AG04450 (cell line): ENCODE results near the gene UCN2. TPM values are rescaled to one million over a fixed set of nuclear protein-coding genes. Genes with fewer than 3 reads are reported as not detected.

Source experiments
- CTCF ChIA-PET: fragments of 300-600, 350-600 bp; formaldehyde crosslinking; extraction: SDS; loops from one replicate; lab custom pipeline; 2022; ENCODE audit warnings: antibody characterized with exemption, inconsistent platforms; lab: Charles Lee
- POLR2A ChIA-PET: fragments of 350-600 bp; formaldehyde crosslinking; extraction: SDS; loops from one replicate; lab custom pipeline; 2021; ENCODE audit warnings: antibody characterized with exemption, inconsistent platforms; lab: Yijun Ruan, JAX
- DNase-seq: peaks from one replicate; pipeline ENCODE4 v3.0.0-alpha.2; 2011; ENCODE audit warnings: low read depth, low spot score
- H3K27ac ChIP-seq: one replicate; pipeline ENCODE4 v1.5.1; 2012; ENCODE audit warnings: low read depth, low read length, control low read depth
- H3K27me3 ChIP-seq: one replicate; pipeline ENCODE4 v1.6.0; 2012; ENCODE audit warnings: low read length; ENCODE audit not compliant: control insufficient read depth, insufficient read depth
- H3K4me3 ChIP-seq: 2 replicates; pipeline ENCODE4 v1.5.1; 2011; ENCODE audit warnings: mild to moderate bottlenecking, low read depth, low read length, control low read depth
- H3K9me3 ChIP-seq: 2 replicates; pipeline ENCODE4 v1.5.1; 2012; ENCODE audit warnings: low read length; ENCODE audit not compliant: control insufficient read depth, insufficient read depth
- CTCF ChIP-seq: IDR thresholded peaks from 2 replicates; pipeline ENCODE4 v1.5.1; 2011; ENCODE audit warnings: low read depth, low read length, control low read depth, inconsistent platforms
- polyA plus RNA-seq: library from polyadenylated mRNA; depleted of rRNA; stranded (reverse); fragments of >200 nt; gene quantifications from 2 replicates; pipeline ENCODE4 v1.2.3, GENCODE V29; 2011

Gene UCN2
- polyA plus RNA-seq, 1 experiment = 1.2 TPM

- CTCF ChIA-PET = interaction anchor here (0.6 to 0.8 kb wide), 2 partner anchors 110 to 272 kb away, joined by 3 to 4 read pairs; no protein-coding TSS in a partner anchor
- POLR2A ChIA-PET = no interaction called here
- H3K9me3 ChIP-seq = no peaks in the 10 kb centered on the region
- no peak for TF ChIP-seq CTCF
- H3K27me3 ChIP-seq = no peaks in the 10 kb centered on the region
- DNase-seq = no peak
- H3K4me3 ChIP-seq = no peak overlapping the region
- no peak overlapping the region for H3K27ac ChIP-seq
Measured at GRCh38 chr3:48546203-48546829, 17.3 kb downstream of the UCN2 start.

- POLR2A ChIA-PET = no interaction called here
- CTCF ChIA-PET = interaction anchor here (0.6 to 1.5 kb wide), 2 partner anchors 34 to 78 kb away, joined by 3 read pairs; a partner anchor contains a TSS
Measured at GRCh38 chr3:48544141-48544540, 19.4 kb downstream of the UCN2 start.

GRCh38 chr3:48543271-48543866 lies 20.2 kb downstream of the UCN2 start:
- no peak overlapping the region for H3K4me3 ChIP-seq
- ChIA-PET POLR2A (no interaction called here), CTCF (no interaction called here)
- no peak for TF ChIP-seq CTCF
- H3K27ac ChIP-seq = no peak overlapping the region
- H3K9me3 ChIP-seq = no peaks in the 10 kb centered on the region
- no peaks in the 10 kb centered on the region for H3K27me3 ChIP-seq
- no peak for DNase-seq

More at GRCh38 chr3:48544141-48544540, 19.4 kb downstream of the UCN2 start:
- TF ChIP-seq CTCF = no peak
- Histone ChIP-seq H3K27me3 (no peaks in the 10 kb centered on the region), H3K27ac (no peak overlapping the region), H3K4me3 (no peak overlapping the region), H3K9me3 (no peaks in the 10 kb centered on the region)
- no peak for DNase-seq

GRCh38 chr3:48538451-48538850 lies 25.1 kb downstream of the UCN2 start:
- DNase-seq = no peak
- H3K9me3 ChIP-seq = no peaks in the 10 kb centered on the region
- H3K4me3 ChIP-seq = no peak overlapping the region
- H3K27me3 ChIP-seq = no peaks in the 10 kb centered on the region
- ChIA-PET CTCF (interaction anchor here (1.2 kb wide), 1 partner anchor 103 kb away, joined by 5 read pairs; no protein-coding TSS in a partner anchor), POLR2A (no interaction called here)
- TF ChIP-seq CTCF = no peak
- H3K27ac ChIP-seq = no peak overlapping the region

- CTCF ChIA-PET = interaction anchor here (0.6 kb wide), 1 partner anchor 13 kb away, joined by 3 read pairs; no protein-coding TSS in a partner anchor
- POLR2A ChIA-PET = interaction anchor here (0.7 kb wide), 1 partner anchor 70 kb away, joined by 11 read pairs; no protein-coding TSS in a partner anchor
- no peaks in the 10 kb centered on the region for H3K27me3 ChIP-seq
Measured at GRCh38 chr3:48536785-48537184, 26.8 kb downstream of the UCN2 start.

More at GRCh38 chr3:48536785-48537184, 26.8 kb downstream of the UCN2 start:
- H3K4me3 ChIP-seq = no peak overlapping the region
- DNase-seq = no peak
- no peak overlapping the region for H3K27ac ChIP-seq
- no peaks in the 10 kb centered on the region for H3K9me3 ChIP-seq
- TF ChIP-seq CTCF = no peak
